Superior temporal gyrus (tissue), 1 donor: Measurements from ENCODE around the gene ZNF593OS.

ENCODE experiments used
- DNase-seq: peaks from one replicate; pipeline ENCODE4 v3.0.0-alpha.2; 2016; ENCODE audit errors: extremely low spot score

ZNF593OS gene

GRCh38 chr1:26126321-26127084 is 45.1 kb downstream of the ZNF593OS start:
- DNase-seq, result no peak

- DNase-seq, result no peak
Measured at GRCh38 chr1:26125946-26126320, 45.7 kb downstream of the ZNF593OS start.

DNA sequence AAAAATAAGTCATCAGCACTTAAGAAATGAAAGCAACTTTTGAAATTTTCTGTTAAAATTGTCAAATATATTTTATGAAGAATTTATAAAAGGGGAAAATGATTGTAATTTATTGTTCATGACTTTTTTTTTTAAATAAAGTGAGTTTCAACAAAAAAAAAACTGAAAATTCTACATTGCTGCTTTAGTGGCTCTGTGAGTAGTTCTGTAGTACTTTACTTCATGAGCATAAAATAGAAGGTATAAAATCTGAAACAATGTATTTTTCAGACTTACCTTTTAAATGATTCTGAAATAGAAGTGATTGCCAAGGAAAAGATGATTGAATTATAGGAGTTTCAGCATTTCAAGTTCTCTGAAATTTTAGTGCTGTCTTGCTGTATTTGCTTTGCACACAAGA is 46.2 kb downstream of the ZNF593OS start:
- DNase-seq, result no peak

- DNase-seq, result no peak
Measured at GRCh38 chr1:26124418-26125331, 47.0 kb downstream of the ZNF593OS start.

DNA sequence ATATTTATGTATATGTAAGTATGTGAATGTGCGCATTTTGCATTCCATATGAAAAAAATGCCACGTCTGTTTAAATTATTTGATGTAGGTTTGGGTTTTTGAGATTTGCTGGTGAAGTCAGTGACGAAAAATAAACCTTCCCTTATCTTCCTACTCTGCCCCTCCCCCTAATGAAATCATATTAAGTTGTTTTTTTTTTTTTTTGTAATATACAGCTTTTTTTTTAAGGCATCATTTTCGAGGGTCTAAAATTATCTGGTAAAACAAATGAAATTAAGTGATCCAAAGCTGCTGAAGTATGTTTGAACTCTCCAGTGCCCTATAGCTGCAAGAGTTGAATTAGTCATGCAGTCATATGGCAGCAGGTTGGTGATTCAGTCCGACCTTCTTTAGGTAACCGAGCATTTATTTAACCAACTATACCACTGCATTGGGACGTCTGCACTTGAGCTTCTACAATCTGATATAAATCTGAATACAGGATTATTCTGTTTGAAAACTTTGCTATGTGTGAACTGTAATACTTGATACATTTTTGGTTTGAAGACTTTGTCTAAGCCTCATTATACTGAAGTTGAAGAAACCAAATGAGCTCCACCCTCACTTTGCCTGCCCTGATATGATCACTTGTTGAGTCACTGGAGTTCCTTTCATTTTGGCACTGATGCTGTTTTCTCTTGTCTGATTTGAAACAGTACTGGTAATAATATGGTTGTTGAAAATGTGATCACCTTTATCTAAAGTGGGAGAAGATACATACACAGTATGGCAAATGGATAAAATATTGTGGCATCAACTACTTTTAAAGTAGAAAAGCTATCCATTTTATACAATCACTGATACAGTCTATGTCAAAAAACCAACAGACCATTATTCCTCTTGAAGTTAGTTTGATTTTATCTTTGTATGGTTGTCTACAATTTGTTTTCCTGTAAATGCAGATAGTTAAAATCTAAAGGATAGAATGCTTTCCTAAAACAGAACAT is 48.4 kb downstream of the ZNF593OS start:
- no peak for DNase-seq

DNA sequence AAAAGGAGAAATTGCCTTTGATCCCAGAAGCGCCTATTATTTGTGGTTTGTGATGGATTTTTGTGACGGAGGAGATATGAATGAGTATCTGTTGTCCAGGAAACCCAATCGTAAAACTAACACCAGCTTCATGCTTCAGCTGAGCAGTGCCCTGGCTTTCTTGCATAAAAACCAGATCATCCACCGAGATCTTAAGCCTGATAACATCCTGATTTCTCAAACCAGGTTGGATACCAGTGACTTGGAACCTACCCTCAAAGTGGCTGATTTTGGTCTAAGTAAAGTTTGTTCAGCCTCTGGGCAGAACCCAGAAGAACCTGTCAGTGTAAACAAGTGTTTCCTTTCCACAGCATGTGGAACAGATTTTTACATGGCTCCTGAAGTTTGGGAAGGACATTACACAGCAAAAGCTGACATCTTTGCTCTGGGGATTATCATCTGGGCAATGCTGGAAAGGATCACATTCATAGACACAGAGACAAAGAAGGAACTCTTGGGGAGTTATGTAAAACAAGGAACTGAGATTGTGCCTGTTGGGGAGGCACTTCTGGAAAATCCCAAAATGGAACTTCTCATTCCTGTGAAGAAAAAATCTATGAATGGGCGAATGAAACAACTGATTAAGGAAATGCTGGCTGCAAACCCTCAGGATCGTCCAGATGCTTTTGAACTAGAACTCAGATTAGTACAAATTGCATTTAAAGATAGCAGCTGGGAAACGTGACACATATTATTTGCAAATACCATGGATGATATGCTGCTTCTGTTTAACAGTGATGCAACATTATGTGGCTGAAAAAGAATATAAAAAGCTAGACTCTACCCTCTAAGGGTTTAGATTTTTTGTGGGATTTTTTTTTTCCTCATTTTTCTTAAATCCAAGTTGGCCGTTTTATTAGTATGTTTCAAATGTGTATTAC is 49.5 kb downstream of the ZNF593OS start:
- no peak for DNase-seq

GRCh38 chr1:26119892-26120608 is 51.6 kb downstream of the ZNF593OS start:
- no peak for DNase-seq
